Calu3 (cell line): ENCODE data around the gene SERPINA10. TPM values are rescaled to one million over a fixed set of nuclear protein-coding genes. Genes with fewer than 3 reads are reported as not detected.
"Not testable (repeated sequence)": the region's sequence is repeated elsewhere in the genome, so short reads cannot be mapped to it uniquely, and the experiment has no call there.

ENCODE experiments used
- BruUV-seq: library from RNA; stranded (reverse); fragments of 400-500 nt; replicated peaks from 2 replicates; lab custom pipeline; 2021; lab: Mats Ljungman, UMichigan
- CTCF ChIA-PET: fragments of 300-600 bp; sonication (Branson Sonifier 250); formaldehyde crosslinking; loops from one replicate; lab custom pipeline; 2022; ENCODE audit warnings: antibody characterized with exemption; lab: Charles Lee
- DNase-seq: peaks from one replicate; pipeline ENCODE4 v3.0.0; 2022
- H3K27ac Mint-ChIP-seq: one replicate; pipeline ENCODE4 v1.8.0; 2022; ENCODE audit warnings: mixed read lengths; ENCODE audit not compliant: unreplicated experiment
- H3K27me3 Mint-ChIP-seq: one replicate; pipeline ENCODE4 v1.8.0; 2022; ENCODE audit warnings: mixed read lengths; ENCODE audit not compliant: unreplicated experiment
- H3K36me3 Mint-ChIP-seq: one replicate; pipeline ENCODE4 v1.8.0; 2022; ENCODE audit warnings: mild to moderate bottlenecking, moderate library complexity, mixed read lengths; ENCODE audit not compliant: insufficient read depth, unreplicated experiment
- H3K4me1 Mint-ChIP-seq: one replicate; pipeline ENCODE4 v1.8.0; 2022; ENCODE audit warnings: mild to moderate bottlenecking, low read depth, mixed read lengths; ENCODE audit not compliant: unreplicated experiment
- H3K4me3 Mint-ChIP-seq: one replicate; pipeline ENCODE4 v1.8.0; 2022; ENCODE audit warnings: mild to moderate bottlenecking, low read depth, moderate library complexity, mixed read lengths; ENCODE audit not compliant: unreplicated experiment
- H3K9me3 Mint-ChIP-seq: one replicate; pipeline ENCODE4 v1.8.0; 2022; ENCODE audit warnings: low read depth, mixed read lengths; ENCODE audit not compliant: unreplicated experiment
- intact Hi-C: fragments of 100-400 bp; cut with micrococcal nuclease; formaldehyde crosslinking; loops from one replicate; pipeline ENCODE4 v1.10.0; 2022; ENCODE audit not compliant: unreplicated experiment
- total RNA-seq: library from RNA; stranded (reverse); gene quantifications from 2 replicates; pipeline ENCODE4 v1.2.3, GENCODE V29; 2022
- TF ChIP-seq, protein P1 (sequence below): fragments of 200-600 bp; IDR thresholded peaks from one replicate; pipeline ENCODE4 v1.8.0; 2022; ENCODE audit warnings: antibody characterized with exemption; ENCODE audit not compliant: unreplicated experiment

The SERPINA10 gene
- total RNA-seq, 1 experiment from 2014 or later = not detected

DNA sequence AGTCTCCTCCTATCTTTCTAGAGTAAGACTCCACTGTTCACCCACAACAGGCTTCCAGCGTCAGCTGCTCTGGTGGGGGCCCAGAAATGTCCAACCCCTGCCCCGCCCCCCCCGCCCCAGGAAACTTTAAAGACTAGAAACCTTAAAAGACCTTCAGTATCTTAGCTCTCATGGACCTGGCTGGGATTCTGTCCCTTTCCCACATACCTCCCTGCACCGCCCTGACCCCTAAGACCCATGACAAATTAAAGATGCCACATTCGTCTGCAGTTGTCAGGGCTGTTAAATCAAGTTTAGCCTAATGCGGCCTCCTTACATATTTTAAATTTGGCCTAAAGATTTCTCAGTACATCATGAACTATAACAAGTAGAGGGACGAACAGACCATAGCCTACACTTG, 10.0 kb upstream of the SERPINA10 start:
- no TSS peak for BruUV-seq
- intact Hi-C loops = no loop called here
- H3K4me1 Mint-ChIP-seq = no peaks in the 10 kb centered on the region
- peaks cover 5% of the 10 kb centered on the region for H3K36me3 Mint-ChIP-seq
- DNase-seq = no peak
- TF ChIP-seq, protein P1, sequence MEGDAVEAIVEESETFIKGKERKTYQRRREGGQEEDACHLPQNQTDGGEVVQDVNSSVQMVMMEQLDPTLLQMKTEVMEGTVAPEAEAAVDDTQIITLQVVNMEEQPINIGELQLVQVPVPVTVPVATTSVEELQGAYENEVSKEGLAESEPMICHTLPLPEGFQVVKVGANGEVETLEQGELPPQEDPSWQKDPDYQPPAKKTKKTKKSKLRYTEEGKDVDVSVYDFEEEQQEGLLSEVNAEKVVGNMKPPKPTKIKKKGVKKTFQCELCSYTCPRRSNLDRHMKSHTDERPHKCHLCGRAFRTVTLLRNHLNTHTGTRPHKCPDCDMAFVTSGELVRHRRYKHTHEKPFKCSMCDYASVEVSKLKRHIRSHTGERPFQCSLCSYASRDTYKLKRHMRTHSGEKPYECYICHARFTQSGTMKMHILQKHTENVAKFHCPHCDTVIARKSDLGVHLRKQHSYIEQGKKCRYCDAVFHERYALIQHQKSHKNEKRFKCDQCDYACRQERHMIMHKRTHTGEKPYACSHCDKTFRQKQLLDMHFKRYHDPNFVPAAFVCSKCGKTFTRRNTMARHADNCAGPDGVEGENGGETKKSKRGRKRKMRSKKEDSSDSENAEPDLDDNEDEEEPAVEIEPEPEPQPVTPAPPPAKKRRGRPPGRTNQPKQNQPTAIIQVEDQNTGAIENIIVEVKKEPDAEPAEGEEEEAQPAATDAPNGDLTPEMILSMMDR = no peak
- H3K27ac Mint-ChIP-seq = no peak overlapping the region
- H3K27me3 Mint-ChIP-seq = no peaks in the 10 kb centered on the region
- H3K4me3 Mint-ChIP-seq = no peak overlapping the region
- CTCF ChIA-PET = no interaction called here
- H3K9me3 Mint-ChIP-seq = peaks cover 3% of the 10 kb centered on the region

DNA sequence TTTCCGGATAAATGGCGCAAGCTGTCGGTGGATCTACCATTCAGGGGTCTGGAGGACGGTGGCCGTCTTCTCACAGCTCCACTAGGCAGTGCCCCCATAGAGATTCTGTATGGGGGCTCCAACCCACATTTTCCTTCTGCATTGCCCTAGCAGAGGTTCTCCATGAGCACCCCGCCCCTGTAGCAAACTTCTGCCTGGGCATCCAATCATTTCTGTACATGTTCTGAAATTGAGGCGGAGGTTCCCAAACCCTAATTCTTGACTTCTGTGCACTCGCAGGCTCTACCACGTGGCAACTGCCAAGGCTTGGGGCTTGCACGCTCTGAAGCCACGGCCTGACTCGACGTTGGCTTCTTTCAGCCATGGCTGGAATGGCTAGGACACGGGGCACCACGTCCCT, 5.1 kb upstream of the SERPINA10 start:
- intact Hi-C loops = no loop called here
- H3K27ac Mint-ChIP-seq = no peak overlapping the region
- no TSS peak for BruUV-seq
- no peak for DNase-seq
- TF ChIP-seq, protein P1 = no peak
- H3K9me3 Mint-ChIP-seq = no peaks in the 10 kb centered on the region
- CTCF ChIA-PET = no interaction called here
- H3K27me3 Mint-ChIP-seq = no peaks in the 10 kb centered on the region
- no peak overlapping the region for H3K4me3 Mint-ChIP-seq
- H3K4me1 Mint-ChIP-seq = no peaks in the 10 kb centered on the region
- no peaks in the 10 kb centered on the region for H3K36me3 Mint-ChIP-seq

DNA sequence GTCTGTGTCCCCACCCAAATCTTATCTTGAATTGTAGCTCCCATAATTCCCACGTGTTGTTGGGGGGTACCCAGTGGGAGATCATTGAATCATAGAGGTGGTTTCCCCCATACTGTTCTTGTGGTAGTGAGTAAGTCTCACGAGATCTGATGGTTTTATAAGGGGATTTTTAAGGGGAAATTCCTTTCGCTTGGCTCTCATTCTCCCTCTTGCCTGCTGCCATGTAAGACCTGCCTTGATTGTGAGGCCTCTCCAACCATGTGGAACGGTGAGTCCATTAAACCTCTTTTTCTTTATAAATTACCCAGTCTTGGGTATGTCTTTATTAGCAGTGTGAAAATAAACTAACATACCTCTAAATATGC, 3.1 kb upstream of the SERPINA10 start:
- H3K9me3 Mint-ChIP-seq, H3K27ac Mint-ChIP-seq, H3K4me1 Mint-ChIP-seq, DNase-seq, H3K36me3 Mint-ChIP-seq, H3K27me3 Mint-ChIP-seq, CTCF ChIA-PET, BruUV-seq, intact Hi-C loops, H3K4me3 Mint-ChIP-seq: not testable (repeated sequence)

DNA sequence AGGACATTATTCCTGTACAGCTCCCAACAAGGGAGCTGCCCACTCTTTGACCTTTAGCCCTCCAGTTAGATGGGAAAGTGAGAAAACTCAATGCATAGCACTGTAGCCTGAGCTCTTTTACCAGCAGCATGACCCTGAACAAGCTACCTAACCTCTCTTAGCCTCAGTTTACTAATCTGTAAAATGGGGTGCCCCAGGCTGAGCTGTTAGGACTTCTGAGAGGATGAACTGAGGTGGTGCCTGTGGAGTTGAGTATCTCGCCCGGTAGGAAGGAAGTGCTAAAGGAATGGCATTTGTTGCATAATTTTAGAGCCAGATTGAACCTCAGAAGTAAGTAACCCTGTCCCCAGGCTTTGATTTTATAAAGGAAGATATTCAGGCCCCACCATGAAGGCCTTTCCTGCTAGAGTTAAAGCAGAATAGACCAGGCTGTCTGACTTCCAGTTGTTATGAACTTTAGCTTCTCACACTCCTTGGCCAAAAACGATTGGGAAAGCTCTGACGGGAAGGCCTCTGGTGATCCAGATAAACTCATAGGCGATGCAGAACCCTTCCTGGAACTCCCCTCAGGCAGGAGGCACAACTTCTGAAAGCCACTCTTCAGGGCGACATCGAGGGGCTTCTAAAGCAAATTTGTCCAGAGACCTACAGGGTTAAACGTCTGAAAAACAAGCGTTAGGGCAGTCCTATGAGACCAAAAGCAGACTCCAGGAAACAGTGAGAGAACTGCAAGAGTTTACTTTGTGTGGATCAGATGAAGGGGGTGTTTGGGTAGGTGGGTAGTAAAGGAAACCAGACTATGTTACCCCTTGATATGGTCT, 2.5 kb upstream of the SERPINA10 start:
- no TSS peak for BruUV-seq
- intact Hi-C loops = no loop called here
- CTCF ChIA-PET = no interaction called here

DNA sequence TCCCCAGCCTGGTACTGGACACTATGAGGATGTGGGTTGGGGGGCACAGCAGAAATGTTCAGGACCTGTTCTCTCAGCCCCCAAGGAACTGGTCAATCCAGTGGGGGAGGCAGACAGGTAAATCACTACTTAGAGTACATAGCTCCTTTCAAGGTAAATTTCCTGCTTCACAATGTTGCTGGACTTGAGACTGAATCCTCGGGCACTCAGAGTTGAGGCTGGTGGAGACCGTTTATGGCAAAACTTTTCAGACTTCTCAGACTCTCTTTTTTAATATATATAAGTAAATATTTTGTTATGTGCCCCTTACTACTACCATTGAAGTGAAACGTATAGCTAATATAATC, 483 bp upstream of the SERPINA10 start:
- TF ChIP-seq, protein P1 = no peak

More for the DNA sequence above, 2.5 kb upstream of the SERPINA10 start:
- Mint-ChIP-seq H3K36me3 (no peaks in the 10 kb centered on the region), H3K27me3 (no peaks in the 10 kb centered on the region), H3K27ac (no peak overlapping the region), H3K4me3 (no peak overlapping the region), H3K4me1 (no peaks in the 10 kb centered on the region), H3K9me3 (no peaks in the 10 kb centered on the region)
- TF ChIP-seq, protein P1 = no peak
- no peak for DNase-seq

More for the DNA sequence above, 483 bp upstream of the SERPINA10 start:
- DNase-seq = no peak
- Mint-ChIP-seq H3K27ac (no peak overlapping the region), H3K4me1 (no peaks in the 10 kb centered on the region), H3K36me3 (no peaks in the 10 kb centered on the region), H3K4me3 (no peak overlapping the region), H3K27me3 (peaks cover 2% of the 10 kb centered on the region), H3K9me3 (no peaks in the 10 kb centered on the region)
- intact Hi-C loops = no loop called here
- CTCF ChIA-PET = interaction anchor here (0.9 kb wide), 1 partner anchor 49 kb away, joined by 4 read pairs; no protein-coding TSS in a partner anchor
- no TSS peak for BruUV-seq
